ENCODE results near the gene ARHGDIA.

DNA sequence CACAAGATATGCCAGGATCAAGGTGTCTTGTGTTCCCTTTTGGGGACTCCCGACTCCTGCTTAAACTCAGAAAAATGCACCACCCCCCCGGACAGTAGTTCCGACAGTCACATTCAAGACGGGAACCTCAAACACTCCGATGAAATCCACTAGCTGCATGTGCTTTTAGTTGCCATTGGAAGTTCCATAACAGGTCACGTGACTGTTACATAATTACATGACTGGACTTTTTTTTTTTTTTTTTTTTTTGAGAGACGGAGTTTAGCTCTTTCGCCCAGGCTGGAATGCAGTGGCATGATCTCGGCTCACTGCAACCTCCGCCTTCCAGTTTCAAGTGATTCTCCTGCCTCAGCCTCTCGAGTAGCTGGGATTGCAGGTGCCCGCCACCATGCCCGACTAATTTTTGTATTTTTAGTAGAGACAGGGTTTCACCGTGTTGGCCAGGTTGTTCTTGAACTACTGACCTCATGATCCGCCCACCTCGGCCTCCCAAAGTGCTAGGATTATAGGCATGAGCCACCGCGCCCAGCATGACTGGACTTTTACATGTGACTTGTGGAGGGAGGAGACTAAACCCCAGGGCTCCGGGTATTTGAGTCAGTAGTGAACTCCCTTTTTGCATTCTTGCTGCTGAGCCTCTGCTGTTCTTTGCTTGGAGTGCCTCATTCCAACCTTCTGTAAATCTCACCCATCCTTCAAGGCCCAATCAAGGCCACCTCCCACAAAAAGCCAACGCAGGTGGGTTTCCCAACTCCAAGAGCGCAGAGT, 45.3 kb upstream of the ARHGDIA start:
- no peak for TF ChIP-seq CTCF (IDR thresholded peaks at IDR 0.05)
- TF ChIP-seq POLR2A (IDR thresholded peaks at IDR 0.05) = no peak
